AG08396 (cell line): ENCODE measurements around the gene DKC1.

Experiments
- DNase-seq: peaks from one replicate; pipeline ENCODE4 v3.0.0; 2012; ENCODE audit warnings: low spot score, mixed read lengths

The DKC1 gene

DNA sequence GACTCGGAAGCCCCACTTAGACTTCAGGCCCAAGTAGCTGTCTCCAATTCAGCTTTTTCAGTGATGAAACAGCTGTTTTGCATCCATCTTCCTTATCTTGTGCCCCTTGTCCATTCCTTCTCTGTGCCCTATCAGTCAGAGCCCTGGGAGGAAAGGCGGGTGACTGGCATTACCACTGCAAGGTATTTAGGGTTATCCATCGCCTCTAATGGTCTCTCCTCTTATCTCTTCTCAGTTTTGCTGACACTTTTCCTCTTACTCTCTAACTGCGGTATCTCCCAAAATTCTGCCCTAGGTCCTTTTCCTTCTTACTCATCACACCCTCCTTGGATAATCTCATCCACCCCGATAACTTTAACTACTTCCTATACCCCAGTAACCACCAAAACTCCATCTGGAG, 25.5 kb upstream of the DKC1 start:
- no peak for DNase-seq

DNA sequence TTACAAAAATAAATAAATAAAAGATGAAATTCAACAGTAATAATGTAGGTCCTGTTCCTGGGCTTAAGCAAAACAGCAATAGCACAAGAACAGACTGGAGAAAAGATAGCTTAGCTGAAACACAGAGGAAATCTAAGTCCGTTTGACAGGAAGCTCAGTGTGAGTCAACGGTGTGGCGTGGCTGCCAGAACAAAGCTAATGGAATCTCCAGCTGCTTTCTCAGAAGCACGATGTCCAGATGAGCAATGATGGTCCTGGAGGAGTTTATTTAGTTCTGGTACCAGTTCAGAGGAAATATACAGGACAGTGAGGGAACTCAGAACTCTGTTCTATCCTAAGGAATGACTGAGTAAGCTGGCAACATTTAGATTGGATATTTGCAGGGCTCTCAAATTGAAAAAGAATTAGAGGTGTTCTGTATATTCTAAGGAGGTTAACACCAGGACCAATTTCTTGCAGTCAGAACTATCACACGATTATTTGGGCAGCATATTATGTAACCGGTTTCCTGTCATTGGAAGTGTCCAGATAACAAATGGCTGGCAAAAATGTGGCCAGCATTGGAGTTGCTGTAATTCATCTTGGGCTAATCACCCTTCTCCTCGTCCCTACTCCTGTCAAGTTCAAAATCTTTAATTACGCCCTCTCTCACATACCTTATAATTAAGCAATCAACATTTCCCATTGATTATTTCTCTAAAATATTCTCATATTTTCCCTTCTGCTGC, 24.5 kb upstream of the DKC1 start:
- DNase-seq, result no peak

DNA sequence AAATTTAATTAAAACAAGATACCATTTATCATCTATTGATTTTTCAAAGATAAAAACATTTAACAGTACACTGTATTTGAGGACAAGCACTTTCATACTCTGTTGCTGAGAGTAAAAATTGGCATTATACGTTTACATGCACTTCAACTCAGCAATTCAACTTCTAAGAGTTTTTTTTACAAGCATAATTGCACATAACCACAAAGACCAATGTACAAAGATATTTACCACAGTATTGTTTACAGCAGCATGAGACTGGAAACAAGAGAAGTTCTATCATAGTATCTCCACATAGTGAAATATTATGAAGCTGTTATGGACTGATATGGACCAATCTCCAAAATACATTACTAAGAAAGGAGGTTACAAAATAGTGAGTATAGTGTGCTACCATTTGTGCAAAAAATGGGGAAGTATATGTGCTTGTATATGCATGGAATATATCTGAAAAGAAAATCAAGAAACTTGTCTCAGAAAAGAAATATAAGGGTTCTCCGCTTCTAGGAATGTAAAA, 22.7 kb upstream of the DKC1 start:
- DNase-seq, result no peak

DNA sequence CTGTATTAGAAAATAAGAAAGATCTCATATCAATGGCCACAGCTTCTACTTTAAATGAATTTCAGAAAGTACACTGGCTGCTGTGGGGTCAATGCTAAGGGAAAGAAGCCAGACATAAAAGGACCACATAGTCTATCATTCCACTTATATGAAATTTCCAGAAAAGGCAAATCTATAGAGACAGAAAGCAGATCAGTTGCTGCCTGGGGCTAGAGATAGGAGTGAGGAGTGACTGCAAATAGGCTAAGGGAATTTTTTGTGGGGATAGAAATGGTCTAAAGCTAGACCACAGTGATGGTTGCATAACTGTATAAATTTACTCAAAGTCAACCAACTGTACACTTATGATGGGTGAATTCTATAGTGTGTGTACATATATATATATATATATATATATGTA, 20.1 kb upstream of the DKC1 start:
- DNase-seq, result no peak

DNA sequence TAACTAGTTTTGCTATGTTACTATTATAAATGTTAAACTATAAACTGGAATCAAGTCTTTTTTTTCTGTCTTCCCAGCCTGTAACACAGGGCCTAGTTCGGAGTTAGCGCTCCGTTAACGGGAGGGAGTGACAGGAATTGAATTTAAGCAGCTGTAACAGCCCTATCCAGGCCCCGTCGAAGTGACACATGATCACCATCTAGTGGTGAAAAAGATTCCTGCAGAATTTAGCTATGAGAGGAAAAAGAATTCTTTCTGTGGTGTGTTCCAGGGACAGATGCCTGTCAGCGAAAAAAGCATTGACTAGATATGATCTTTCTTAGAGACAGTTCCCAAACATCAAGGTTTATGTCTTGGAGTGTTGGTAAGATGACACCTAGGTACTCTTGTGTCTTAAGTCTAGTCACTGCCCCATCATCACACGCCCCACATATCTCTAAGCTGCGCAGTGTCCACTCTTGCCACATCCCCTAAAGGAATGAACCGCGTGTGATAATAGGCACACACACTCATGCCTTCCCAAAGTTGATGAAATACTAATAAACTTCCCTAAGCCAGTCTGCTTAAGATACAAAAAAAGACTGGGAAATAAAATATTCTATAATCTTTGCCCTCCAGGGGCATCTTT, 13.8 kb upstream of the DKC1 start:
- DNase-seq, result peak; percentile 64

DNA sequence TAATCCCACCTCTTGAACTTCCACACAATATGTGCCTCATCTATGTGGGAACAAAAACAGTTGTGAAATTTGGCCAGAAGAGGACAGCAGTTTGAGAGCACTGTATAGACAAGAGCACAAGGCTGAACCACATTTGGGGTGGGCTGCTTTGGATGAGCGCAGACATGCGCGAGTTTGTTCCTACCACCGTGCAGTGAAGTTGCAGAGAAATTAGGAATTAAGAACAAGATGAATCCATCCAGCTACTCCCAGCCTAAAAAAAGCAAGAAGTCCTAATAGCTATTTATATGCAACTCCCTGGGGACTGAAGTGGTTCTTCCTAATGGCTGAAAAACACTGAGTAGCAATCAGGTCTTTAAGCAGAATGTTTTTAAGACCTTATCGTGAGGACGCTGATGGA, 12.8 kb upstream of the DKC1 start:
- DNase-seq, result no peak

DNA sequence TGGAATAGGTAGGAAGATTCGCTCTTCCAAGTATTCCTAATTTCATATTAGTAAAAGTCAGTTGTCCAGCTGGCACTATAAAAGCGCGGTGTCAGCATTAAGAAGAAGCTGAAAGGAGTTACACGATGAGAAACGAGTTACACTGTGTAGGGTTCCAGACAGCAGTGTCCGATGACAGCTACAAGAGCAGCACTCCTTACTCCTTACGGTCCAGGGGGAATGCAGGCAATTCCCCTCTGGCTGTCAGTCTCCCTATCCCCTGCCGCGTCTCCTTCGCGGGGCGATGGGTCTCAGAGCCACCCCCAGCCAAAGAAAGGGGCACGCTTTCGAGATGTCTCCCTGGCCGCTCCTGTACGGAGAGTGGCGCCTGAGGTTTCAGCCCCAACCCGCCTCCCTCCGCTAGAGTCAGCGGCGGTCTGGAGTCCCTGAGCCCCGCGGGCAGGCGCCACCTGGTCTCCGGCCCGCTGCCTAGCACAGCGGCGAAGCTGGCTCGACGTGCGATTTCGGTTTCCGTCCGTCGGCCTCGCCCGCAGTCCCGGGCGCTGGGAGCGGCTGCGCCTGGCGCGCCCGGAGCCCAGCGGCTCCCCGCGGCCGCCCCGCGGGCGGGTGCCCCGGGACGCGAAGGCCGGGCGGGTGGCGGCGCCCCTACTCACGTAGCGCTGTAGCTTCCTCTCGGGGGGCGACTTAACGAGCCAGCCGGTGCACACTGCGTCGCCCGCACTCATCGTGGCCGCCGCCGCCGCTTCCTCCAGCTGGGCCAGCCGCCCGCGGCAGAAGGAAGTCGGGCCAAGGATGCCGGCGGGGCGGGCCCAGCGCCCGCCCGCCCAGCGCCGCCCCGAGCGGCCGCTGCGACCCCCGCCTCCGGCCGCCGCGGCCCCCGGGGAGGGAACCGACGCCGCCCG, 12.1 kb upstream of the DKC1 start, which contains the start of gene GAB3:
TSS of gene GAB3 (minus strand) at position 777 of the 902 bp plus-strand sequence. CDS start at position 725, 52 bp downstream.
- DNase-seq, result no peak

DNA sequence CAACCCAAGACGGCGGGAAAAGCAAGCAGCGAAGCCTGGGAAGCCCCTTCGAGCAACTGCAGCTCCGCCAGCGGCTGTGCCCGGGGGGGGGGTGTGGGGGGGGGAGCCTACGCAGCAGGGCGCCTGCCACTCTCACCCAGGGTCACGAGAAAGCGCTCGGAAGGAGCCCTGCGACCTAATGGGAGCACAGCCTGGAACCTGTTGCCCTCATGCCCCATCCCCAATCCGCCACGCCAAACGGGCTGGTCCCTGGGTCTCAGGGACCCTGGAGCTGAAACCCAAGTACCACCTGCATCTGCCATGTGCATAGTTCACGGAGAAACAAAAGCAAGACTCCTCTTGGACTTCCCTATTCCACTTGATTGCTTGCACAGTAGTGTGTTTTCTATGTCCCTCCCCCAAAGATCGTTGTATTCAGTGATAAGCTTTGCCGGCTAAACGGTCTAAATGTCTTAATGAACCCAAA, 11.4 kb upstream of the DKC1 start:
- DNase-seq, result no peak

DNA sequence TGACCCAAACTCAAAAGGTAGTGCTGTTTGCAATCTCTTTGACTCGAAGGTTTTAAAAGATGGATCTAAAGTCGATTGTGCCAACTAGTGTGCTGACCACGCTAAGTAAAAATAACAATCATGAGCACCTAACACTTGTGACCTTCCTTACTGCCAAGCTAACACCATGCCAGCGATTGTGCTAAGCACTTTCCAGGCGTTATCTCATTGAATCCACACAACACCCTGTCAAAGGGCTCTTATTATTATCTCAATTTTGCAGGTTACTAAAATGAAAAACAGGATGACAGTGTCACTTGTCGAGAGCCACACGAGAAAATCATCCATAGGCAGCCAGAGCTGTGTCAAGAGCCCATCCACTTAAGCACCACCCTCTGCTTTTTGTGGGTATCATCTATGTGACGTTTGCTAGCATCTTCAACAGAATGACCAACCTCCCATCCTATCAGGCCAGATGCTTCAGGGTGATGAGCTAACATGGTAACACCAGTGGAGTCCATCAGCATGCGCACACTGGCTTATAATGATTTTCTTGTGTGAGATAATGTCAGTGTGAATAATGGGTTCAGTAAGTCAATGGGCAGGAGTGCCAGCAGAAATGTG, 10.9 kb upstream of the DKC1 start:
- DNase-seq, result no peak

DNA sequence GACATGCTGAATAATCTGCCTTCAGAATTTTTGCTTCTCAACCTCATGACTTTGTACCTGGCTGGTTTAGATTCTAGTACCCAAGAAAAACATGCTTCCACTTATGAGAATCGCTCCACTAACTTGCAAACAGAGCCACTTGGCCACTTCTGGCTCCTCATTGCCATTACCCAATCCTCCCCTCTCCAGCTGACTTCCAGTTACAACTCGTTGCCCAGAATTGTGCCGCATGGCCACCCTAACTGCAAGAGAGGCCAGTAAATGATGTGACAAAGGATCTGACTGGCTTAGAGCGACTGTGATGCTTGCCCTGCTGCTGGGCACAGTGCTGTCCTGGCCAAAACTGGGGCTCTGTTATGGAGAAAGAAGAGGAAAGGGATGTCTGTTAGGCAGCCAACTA, 4.0 kb upstream of the DKC1 start:
- no peak for DNase-seq

DNA sequence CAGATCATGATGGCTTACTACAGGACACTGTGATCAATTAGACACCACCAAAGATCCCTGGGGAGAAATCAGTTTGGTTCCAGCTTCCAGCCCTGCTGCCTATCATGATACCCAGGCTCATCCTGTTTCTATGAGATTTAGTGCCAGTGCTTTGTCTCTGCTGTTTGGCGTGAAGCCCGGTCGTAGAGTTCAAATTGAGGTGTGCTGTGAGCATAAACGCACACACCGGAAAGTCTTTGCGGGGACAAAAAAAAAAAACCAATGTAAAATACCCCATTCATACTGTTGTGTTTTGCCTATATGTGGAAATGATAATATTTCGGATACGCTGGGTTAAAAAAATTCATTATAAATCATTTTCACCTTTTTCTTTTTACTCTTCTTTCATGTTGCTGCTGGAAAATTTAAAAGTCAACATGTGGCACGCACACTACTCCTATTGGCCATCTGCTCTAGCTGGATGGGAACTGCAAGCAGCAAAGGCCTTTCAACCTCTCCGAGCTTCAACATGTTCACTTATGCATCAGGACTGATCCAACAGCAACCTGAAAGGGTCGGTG, 607 bp upstream of the DKC1 start:
- DNase-seq, result no peak

DNA sequence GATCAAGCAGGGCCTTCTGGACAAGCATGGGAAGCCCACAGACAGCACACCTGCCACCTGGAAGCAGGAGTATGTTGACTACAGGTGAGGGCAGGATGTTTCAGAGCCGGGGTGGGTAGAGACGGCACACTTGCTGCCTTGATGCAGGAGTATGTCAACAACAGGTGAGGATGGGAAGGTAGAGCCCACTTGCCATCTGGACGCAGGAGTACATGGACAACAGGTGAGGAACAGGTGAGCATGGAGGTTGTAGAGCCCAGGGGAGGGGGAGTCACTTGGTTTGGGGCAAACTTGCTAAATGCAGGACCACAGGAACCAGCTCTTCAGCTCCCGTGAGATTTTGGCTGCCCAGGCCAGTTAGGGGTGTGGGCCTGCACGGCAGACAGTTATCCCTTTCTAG, 12.0 kb downstream of the DKC1 start:
- DNase-seq, result no peak

DNA sequence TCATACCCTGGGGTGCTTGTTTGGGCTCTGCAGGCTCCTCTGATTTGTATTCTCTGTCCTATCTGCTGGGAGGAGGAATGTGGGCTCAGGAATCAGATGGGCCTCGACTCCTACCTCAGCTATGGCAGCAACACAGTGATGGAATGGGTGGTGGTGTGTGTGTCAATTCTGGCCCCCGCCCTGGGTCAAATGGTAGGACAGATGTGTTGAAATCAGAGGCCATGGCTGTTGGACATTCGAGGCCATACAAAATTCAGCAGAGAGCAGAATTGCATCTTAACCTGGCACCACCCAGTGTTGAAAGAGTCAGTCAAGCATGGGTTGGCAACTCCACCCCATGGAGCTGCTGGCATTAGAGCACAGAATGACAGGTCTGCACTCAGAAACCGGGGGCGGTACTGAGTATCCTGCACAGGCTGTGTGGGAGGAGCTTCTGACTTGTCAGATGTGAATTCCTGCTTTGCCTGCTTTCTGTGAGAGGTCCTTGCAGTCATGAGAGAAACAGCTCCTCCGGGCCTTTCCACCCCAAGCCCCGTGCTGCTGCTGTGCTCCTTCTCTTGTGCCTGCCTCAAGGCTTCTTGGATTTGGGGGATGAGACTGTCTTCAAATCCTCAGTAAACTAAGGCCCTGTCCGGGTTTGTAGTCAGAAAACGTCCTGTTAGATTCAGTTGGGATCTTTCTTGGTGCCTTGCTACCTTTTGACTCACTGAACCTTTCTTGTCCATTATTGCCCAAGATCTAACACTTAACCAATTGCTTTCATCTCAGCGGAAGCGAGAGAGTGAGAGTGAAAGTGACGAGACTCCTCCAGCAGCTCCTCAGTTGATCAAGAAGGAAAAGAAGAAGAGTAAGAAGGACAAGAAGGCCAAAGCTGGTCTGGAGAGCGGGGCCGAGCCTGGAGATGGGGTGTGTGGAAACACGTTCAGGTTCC, 13.0 kb downstream of the DKC1 start:
- DNase-seq, result peak; percentile 42

DNA sequence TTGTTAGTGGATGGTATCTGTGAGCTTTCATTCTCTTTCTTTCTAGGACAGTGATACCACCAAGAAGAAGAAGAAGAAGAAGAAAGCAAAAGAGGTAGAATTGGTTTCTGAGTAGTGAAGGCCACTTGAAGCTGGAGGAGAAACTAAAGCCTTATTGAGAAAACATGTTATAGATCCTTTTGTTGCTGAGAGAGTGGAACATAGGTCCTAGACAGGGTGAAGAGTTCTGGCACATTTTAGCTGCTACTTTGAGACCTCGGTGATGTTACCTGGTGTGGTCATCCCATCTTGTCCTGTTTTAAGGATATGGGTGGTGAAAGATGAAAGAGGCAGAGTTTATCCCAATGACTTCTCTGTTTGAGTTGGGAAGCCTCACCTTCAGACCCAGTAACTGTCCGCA, 14.1 kb downstream of the DKC1 start:
- no peak for DNase-seq

DNA sequence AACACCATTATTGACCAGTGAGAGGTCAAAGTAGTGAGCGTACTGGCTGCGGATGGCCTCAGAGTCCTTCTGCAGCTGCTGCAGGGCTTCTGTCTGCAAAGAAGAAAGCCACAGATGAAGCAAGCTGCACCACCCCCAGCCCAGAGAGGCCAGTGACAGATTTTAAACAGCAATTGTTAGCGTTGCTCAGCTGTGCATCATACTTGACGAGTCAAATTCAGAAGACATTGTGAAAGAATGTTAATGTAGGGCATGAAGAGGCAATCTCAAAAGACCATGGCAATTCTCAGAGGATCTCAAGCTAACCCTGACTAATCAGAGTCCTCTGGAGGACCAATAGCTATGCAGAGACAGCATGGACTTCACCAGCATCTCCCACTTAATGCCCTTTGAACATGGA, 16.6 kb downstream of the DKC1 start:
- DNase-seq, result peak; percentile 60

DNA sequence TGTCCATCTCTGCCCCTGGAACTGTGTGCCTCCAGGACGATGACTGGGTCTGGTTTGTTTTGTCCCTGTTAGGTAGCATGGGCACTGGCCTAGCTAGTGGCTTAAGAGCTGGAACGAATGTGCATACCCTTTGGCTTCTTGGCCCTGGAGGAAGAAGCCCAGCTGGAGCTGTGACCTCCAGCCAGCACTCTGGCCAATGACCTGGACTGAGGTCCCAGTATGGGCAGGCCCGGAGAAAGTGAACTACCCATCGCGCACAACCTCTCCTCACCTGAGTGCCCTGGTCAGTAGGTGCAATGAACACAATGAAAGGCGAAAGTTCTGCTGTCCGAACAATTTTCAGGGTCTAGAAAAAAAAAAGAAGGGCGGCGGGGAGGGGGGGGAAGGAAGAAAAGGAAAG, 18.3 kb downstream of the DKC1 start:
- no peak for DNase-seq

DNA sequence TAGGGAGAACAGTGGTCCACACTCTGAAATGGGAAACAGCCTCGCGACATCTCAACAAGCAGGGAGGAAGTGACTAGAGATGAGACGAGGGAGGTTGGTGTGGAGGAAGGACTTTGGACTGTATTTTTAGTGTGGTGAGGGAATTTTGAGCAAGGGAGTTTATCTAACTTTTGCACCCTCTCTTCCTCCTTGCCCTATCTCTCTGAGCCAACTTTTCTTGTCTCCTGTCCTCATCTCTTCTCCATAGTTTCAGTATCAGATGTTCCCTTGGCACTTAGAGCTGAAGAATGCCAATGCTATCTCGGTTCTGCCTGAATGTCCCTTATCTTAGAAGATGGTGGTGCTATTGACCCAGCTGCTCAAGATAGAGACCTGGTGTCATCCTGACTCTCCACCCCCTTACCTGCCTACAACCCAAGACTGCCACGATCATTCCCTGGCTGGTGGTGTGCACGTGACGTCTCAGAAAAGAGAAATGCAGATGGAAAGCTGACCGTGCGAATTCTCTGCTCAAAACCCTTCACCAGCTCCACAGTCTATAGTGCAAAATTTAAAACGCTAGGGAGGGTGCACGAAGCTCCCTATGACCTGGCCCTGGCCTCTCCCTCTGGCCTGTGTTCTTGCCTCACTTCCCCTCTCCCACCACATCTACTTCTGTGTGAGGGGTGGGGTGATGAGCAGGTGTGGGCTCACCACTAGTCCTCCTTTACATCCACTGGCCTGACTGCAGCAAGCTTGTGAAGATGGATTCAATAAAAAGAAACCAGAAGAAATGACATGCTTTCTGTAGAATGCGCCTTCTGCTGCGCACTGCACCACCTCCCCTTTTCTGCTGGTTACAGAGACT, 21.7 kb downstream of the DKC1 start:
- no peak for DNase-seq

DNA sequence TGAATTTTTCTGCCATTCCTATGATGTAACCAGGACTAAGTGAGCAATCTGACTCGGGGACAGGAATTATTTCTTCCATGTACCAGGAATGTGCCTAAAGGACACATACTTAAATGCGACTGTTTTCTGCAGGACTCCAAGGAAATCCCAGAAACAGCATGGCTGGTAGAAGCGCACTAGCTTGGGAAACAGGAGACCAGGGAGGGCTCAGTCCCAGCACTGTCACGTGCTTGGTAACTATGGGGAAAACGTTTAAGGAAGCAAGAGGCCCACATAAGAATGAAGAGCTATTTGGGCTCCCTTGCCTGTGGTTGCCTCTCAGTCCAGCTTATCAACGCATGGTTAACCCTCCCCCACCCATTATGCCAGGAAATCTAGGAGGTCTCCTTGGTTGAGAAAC, 23.1 kb downstream of the DKC1 start:
- no peak for DNase-seq

DNA sequence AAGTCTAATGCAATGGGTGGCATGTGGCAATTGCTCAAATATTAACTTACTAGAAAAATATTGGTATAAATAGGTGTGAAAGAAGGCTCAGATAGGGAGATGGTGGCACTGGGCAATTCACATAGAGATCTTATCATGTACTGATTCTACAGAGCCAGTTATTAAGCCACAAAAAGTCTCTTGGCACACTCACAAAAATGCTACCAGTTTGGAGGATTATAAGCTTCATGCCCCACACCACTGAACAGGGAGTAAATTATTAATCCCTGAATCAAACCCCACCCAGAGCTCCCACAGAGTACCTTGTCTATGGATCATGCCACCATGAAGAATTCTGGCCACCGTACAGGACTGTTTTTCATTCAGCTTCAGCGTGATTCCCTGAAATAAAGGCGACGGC, 28.8 kb downstream of the DKC1 start:
- no peak for DNase-seq

DNA sequence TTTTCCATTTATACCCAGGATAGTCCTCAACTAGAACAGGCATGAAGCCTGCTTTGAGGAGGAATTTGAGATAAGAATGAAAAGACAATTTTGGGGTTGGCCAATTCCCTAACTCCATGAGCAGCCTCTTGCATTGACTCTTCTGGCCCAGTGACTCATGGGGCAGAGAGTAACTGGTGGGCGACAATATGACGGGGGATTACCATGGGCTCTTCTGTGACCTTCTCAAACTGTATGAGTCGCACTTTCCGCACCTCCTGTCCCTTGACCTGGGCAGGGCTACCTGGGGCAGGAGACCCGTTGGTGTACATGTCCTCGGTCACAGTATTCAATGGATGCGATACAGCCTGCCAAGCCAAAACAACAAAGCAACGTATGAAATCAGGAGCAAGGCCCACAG, 29.3 kb downstream of the DKC1 start:
- no peak for DNase-seq
